ENCODE data around the gene SPHK2. TPM values are rescaled to one million over a fixed set of nuclear protein-coding genes. Genes with fewer than 3 reads are reported as not detected.
A peak's percentile ranks its signal among the peaks of the same experiment; 100 is the strongest.

Gene SPHK2
- total RNA-seq, 2 donors from 2014 or later, result 45.1 to 51.0 TPM

GRCh38 chr19:48600679-48601417 is 18.5 kb upstream of the SPHK2 start:
- DNase-seq (no peak), ATAC-seq (no peak)
- intact Hi-C loops (cut with DNase I, micrococcal nuclease), result no loop called here

GRCh38 chr19:48603001-48603400 is 16.3 kb upstream of the SPHK2 start:
- intact Hi-C loops (cut with DNase I, micrococcal nuclease), result no loop called here
- no peak for DNase-seq
- no peak for ATAC-seq

- intact Hi-C loops (cut with DNase I, micrococcal nuclease), result no loop called here
- ATAC-seq, result no peak
- DNase-seq, result no peak
Measured at GRCh38 chr19:48603449-48603848, 15.9 kb upstream of the SPHK2 start.

DNA sequence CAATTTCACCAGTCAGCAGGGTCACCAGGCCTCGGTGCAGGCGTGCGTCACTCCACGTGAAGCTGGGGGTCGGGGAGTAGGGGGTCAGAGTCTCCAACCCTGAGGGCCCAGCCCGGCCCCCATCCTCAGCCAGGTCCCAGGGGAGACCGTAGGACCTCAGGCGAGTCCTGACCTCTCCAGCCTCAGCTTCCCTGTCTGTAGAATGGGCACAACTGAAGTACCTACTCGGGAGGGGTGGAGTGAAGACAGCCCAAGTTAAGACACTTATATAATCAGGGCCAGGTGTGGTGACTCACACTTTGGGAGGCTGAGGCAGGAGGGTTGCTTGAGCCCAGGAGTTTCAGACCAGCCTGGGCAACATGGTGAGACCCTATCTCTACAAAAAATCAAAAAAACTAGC is 15.5 kb upstream of the SPHK2 start:
- DNase-seq (no peak), ATAC-seq (no peak)
- intact Hi-C loops (cut with DNase I, micrococcal nuclease), result no loop called here

DNA sequence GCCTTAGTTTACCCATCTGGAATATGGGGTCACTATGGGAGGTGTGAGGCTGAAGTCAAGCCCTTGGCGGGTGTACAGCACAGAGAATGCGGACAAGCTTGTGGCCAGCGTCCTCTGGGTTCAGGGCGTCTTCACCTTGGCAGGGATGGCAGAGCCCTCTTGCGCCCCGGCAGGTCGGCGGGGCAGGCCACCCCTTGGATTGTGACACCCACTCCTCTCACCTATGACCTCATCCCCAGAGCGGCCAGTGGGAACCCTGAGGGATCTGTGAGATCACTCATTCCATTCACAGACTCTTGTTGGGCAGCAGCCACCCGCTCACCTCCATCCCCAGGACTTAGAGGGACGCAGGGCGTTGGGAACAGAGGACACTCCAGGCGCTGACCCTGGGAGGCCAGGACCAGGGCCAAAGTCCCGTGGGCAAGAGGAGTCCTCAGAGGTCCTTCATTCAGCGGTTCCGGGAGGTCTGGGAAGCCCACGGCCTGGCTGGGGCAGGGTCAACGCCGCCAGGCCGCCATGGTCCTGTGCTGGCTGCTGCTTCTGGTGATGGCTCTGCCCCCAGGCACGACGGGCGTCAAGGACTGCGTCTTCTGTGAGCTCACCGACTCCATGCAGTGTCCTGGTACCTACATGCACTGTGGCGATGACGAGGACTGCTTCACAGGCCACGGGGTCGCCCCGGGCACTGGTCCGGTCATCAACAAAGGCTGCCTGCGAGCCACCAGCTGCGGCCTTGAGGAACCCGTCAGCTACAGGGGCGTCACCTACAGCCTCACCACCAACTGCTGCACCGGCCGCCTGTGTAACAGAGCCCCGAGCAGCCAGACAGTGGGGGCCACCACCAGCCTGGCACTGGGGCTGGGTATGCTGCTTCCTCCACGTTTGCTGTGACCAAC is 12.6 kb upstream of the SPHK2 start, which contains the start of gene SPACA4:
TSS of gene SPACA4 (plus strand) at position 280 of the 896 bp plus-strand sequence. CDS start at position 517, 237 bp downstream.
- DNase-seq (no peak), ATAC-seq (no peak)
- intact Hi-C loops (cut with DNase I, micrococcal nuclease), result no loop called here

DNA sequence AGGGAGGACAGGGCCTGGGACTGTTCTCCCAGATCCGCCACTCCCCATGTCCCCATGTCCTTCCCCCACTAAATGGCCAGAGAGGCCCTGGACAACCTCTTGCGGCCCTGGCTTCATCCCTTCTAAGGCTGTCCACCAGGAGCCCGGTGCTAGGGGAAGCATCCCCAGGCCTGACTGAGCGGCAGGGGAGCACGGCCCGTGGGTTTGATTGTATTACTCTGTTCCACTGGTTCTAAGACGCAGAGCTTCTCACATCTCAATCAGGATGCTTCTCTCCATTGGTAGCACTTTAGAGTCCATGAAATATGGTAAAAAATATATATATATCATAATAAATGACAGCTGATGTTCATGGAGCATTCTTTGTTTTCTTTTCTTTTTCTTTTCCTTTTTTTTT is 11.9 kb upstream of the SPHK2 start:
- ATAC-seq, result no peak
- DNase-seq, result no peak

DNA sequence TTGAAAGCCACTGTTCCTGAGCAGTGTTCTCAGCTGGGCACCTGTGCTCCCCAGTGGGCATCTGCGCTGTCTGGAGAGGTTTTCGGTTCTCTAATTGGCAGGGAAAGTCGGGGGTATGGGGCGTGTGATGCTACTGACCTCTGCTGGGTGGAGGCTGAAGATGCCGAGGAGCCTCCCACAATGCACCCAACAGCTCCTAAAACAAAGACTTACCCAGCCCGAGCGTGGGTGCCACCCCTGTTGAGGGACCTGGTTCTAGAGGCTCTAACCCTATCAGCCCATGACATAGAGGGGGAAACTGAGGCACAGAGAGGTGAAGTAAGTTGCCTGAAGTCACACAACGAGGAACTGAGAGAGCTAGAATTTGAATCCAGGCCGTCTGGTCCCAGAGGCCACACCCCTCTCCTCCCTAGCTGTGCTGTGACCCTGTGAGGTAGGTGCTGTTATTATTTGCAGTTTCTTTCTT is 10.5 kb upstream of the SPHK2 start:
- intact Hi-C loops (cut with DNase I, micrococcal nuclease), result no loop called here
- DNase-seq, result peak; percentile 56 to 66
- ATAC-seq, result peak; percentile 39

More for the DNA sequence above, 11.9 kb upstream of the SPHK2 start:
- intact Hi-C loops (cut with DNase I, micrococcal nuclease), result no loop called here

GRCh38 chr19:48609571-48610108 is 9.7 kb upstream of the SPHK2 start:
- intact Hi-C loops (cut with DNase I, micrococcal nuclease), result no loop called here
- ATAC-seq, result no peak

GRCh38 chr19:48611872-48612271 is 7.4 kb upstream of the SPHK2 start:
- DNase-seq (no peak), ATAC-seq (no peak)
- intact Hi-C loops (cut with DNase I, micrococcal nuclease), result no loop called here

More at GRCh38 chr19:48609571-48610108, 9.7 kb upstream of the SPHK2 start:
- DNase-seq, result no peak

- ATAC-seq (peak; percentile 44), DNase-seq (peak; percentile 67 to 77)
- intact Hi-C loops (cut with DNase I, micrococcal nuclease), result no loop called here
Measured at GRCh38 chr19:48613024-48613851, 6.1 kb upstream of the SPHK2 start.

GRCh38 chr19:48613852-48614435 is 5.4 kb upstream of the SPHK2 start:
- intact Hi-C loops (cut with DNase I, micrococcal nuclease), result no loop called here
- DNase-seq (no peak), ATAC-seq (peak; percentile 3)

GRCh38 chr19:48614436-48615230 is 4.7 kb upstream of the SPHK2 start, which contains the start of gene FAM83E:
TSS of gene FAM83E (minus strand) at chr19:48615076. CDS start at chr19:48613372, 1,704 bp downstream.
- ATAC-seq (peak; percentile 67), DNase-seq (peak; percentile 95 to 98)
- intact Hi-C loops (cut with DNase I, micrococcal nuclease), result no loop called here

DNA sequence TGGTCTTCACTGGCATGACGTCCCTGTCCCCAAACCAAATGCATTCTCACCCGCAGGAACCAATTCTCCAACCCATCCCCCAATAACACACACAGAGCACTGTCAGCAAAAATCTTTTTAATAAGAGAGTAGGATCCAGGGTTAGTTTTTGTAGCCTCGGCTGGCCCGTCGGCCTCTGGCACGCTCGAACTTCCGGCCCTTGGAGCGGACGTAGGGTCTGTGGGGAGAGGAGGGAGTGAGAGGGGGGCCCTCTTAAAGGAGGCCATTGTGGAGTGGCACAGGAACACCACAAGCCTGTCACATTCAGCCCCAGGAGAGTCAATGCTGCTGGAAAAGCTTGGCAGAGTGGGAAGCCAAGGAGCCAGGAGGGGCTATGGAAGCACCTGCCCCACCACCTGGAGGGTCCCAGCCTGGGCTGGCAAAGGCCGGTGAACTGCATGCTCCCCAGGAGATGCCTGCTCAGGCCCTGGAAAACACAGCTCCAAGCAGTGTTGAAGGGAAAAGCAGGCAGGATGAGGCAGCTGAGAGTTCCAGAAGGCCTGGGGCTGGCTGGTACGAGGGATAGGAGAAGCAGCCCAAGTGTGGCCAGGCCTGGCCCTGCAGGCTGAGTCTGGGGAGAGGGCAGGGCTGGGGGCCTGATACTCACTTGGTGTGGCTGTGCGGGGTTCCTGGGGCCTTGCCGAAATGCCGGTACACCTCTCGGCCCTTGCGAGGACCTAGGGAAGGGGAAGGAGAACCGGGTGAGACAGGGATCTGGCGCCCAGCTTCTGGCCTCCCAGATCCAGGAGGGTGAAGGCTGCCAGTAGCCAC is 3.9 kb upstream of the SPHK2 start:
- no peak for ATAC-seq
- DNase-seq, result no peak
- intact Hi-C loops (cut with DNase I, micrococcal nuclease), result no loop called here

- ATAC-seq (no peak), DNase-seq (no peak)
- intact Hi-C loops (cut with DNase I, micrococcal nuclease), result no loop called here
Measured at GRCh38 chr19:48616041-48616436, 3.3 kb upstream of the SPHK2 start.

DNA sequence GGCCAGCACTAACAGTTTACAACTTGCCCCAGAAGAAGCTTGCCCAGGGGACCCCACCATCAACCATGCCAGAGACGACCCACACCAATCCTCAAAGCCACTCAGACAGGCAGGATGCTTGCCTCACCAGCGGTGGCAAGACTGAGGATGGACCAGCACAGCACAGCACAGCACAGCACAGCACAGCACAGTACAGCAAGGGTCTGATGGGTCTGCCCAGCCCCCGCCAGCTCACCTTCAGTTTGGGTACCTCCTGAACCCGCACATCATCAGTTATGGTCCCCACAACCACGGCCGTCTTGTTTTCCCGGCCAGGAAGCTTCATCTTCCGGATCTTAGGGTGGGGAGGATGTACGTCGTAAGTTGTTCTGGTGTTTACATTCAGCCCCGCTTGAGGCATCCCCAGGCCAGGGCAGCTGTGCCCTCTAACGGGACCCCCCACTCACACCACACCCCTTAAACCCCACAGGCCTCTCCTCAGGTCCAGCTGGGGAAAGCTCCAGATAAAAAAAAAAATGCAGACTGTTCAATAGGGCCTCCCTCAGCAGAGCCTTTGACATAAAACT is 2.7 kb upstream of the SPHK2 start:
- DNase-seq (no peak), ATAC-seq (no peak)
- intact Hi-C loops (cut with DNase I, micrococcal nuclease), result no loop called here

DNA sequence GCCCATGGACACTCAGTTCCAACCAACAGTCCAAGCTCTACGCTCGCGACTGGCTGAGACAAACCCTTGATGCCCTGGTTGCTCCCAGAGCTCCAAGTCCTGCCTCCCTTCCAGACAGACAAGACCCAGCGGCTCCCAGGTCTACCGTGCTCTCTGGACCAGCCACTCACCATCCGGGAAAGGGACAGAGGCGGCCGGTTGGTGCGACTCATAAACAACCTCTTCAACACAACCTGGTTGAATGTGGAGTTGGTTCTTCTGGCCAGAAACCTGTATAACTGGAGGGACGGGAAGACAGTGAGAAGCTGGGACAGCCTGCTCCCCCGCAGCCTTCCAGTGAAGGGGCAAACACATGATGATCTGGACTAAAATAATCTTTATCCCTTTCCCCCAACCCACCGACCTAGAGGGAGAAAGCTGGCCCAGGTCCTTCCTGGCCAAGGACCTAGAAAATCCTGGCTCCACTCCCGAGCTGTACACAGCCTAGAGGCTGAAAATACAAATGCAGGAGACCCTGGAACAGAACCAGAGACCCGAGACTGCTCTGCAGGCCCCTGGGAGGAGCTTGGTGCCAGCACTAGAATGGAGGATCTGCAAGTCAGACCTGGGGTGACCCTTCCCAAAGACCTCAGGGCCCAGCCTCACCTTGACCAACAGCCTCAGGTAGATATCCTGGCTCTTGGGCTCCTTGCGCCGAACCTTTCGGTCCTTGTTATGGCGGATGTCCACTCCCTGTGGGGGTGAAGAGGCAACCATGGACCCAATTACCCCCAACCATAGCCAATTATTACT is 2.0 kb upstream of the SPHK2 start:
- no peak for ATAC-seq
- intact Hi-C loops (cut with DNase I, micrococcal nuclease), result no loop called here
- no peak for DNase-seq
